Calu3 (cell line): Measurements from ENCODE around the gene KCNMB1. TPM values are rescaled to one million over a fixed set of nuclear protein-coding genes. Genes with fewer than 3 reads are reported as not detected.

Experiments
- BruUV-seq: library from RNA; stranded (reverse); fragments of 400-500 nt; replicated peaks from 2 replicates; lab custom pipeline; 2021; lab: Mats Ljungman, UMichigan
- CTCF ChIA-PET: fragments of 300-600 bp; sonication (Branson Sonifier 250); formaldehyde crosslinking; loops from one replicate; lab custom pipeline; 2022; ENCODE audit warnings: antibody characterized with exemption; lab: Charles Lee
- DNase-seq: peaks from one replicate; pipeline ENCODE4 v3.0.0; 2022
- H3K27ac Mint-ChIP-seq: one replicate; pipeline ENCODE4 v1.8.0; 2022; ENCODE audit warnings: mixed read lengths; ENCODE audit not compliant: unreplicated experiment
- H3K27me3 Mint-ChIP-seq: one replicate; pipeline ENCODE4 v1.8.0; 2022; ENCODE audit warnings: mixed read lengths; ENCODE audit not compliant: unreplicated experiment
- H3K36me3 Mint-ChIP-seq: one replicate; pipeline ENCODE4 v1.8.0; 2022; ENCODE audit warnings: mild to moderate bottlenecking, moderate library complexity, mixed read lengths; ENCODE audit not compliant: insufficient read depth, unreplicated experiment
- H3K4me1 Mint-ChIP-seq: one replicate; pipeline ENCODE4 v1.8.0; 2022; ENCODE audit warnings: mild to moderate bottlenecking, low read depth, mixed read lengths; ENCODE audit not compliant: unreplicated experiment
- H3K4me3 Mint-ChIP-seq: one replicate; pipeline ENCODE4 v1.8.0; 2022; ENCODE audit warnings: mild to moderate bottlenecking, low read depth, moderate library complexity, mixed read lengths; ENCODE audit not compliant: unreplicated experiment
- H3K9me3 Mint-ChIP-seq: one replicate; pipeline ENCODE4 v1.8.0; 2022; ENCODE audit warnings: low read depth, mixed read lengths; ENCODE audit not compliant: unreplicated experiment
- intact Hi-C: fragments of 100-400 bp; cut with micrococcal nuclease; formaldehyde crosslinking; loops from one replicate; pipeline ENCODE4 v1.10.0; 2022; ENCODE audit not compliant: unreplicated experiment
- total RNA-seq: library from RNA; stranded (reverse); gene quantifications from 2 replicates; pipeline ENCODE4 v1.2.3, GENCODE V29; 2022
- TF ChIP-seq, protein P1 (sequence below): fragments of 200-600 bp; IDR thresholded peaks from one replicate; pipeline ENCODE4 v1.8.0; 2022; ENCODE audit warnings: antibody characterized with exemption; ENCODE audit not compliant: unreplicated experiment

The KCNMB1 gene
- total RNA-seq, 1 experiment from 2014 or later: not detected

DNA sequence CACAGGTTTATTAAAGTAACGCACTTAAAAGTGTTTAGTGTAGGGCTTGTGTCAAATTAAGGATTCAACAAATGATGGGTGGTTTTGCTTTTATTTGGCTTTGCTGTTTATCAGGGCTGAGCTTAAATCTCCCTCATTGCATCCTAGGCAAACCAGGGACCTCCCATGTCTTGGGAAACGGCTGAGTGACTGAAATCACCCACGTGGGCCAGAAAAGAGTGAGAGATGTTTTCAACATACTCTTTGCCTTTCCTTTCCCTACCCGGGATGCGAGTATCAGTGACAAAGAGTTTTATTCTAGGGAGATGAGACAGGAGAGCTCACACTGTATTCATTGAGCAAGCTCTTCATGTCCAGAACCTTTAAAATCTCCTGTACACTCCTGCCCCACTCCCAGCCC is 23.3 kb downstream of the KCNMB1 start:
- Mint-ChIP-seq H3K4me3 (no peak overlapping the region), H3K4me1 (no peaks in the 10 kb centered on the region), H3K27ac (no peak overlapping the region), H3K9me3 (no peaks in the 10 kb centered on the region), H3K27me3 (peaks cover 73% of the 10 kb centered on the region), H3K36me3 (no peaks in the 10 kb centered on the region)
- BruUV-seq: no TSS peak
- CTCF ChIA-PET: no interaction called here
- TF ChIP-seq, protein P1, sequence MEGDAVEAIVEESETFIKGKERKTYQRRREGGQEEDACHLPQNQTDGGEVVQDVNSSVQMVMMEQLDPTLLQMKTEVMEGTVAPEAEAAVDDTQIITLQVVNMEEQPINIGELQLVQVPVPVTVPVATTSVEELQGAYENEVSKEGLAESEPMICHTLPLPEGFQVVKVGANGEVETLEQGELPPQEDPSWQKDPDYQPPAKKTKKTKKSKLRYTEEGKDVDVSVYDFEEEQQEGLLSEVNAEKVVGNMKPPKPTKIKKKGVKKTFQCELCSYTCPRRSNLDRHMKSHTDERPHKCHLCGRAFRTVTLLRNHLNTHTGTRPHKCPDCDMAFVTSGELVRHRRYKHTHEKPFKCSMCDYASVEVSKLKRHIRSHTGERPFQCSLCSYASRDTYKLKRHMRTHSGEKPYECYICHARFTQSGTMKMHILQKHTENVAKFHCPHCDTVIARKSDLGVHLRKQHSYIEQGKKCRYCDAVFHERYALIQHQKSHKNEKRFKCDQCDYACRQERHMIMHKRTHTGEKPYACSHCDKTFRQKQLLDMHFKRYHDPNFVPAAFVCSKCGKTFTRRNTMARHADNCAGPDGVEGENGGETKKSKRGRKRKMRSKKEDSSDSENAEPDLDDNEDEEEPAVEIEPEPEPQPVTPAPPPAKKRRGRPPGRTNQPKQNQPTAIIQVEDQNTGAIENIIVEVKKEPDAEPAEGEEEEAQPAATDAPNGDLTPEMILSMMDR: no peak
- intact Hi-C loops: no loop called here
- no peak for DNase-seq

DNA sequence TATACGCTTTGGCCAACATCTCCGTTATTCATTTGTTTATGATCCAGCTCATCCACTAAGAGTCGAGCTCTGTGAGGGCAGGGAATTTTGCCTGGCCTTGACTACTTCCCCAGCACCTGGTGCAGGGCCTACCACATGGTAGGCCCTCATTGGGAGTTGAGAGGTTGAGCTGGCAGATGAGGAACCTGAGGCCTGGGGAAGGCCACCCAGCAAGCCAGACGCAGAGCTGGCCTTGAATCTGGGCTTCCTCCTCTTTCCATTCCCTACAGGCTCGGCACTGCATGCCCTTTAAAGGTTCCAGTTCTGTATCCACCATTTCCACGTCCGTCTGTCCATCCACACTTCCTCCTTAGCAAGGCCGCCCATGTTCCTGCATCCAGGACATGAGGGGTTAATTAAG is 24.2 kb downstream of the KCNMB1 start:
- H3K9me3 Mint-ChIP-seq: no peaks in the 10 kb centered on the region
- no TSS peak for BruUV-seq
- no peak overlapping the region for H3K4me3 Mint-ChIP-seq
- H3K27me3 Mint-ChIP-seq: peaks cover 72% of the 10 kb centered on the region
- H3K4me1 Mint-ChIP-seq: no peaks in the 10 kb centered on the region
- DNase-seq: no peak
- TF ChIP-seq, protein P1: no peak
- CTCF ChIA-PET: interaction anchor here (0.6 kb wide), 2 partner anchors 186 to 1430 kb away, joined by 3 to 6 read pairs; no protein-coding TSS in a partner anchor
- no peaks in the 10 kb centered on the region for H3K36me3 Mint-ChIP-seq
- no peak overlapping the region for H3K27ac Mint-ChIP-seq
- intact Hi-C loops: no loop called here

DNA sequence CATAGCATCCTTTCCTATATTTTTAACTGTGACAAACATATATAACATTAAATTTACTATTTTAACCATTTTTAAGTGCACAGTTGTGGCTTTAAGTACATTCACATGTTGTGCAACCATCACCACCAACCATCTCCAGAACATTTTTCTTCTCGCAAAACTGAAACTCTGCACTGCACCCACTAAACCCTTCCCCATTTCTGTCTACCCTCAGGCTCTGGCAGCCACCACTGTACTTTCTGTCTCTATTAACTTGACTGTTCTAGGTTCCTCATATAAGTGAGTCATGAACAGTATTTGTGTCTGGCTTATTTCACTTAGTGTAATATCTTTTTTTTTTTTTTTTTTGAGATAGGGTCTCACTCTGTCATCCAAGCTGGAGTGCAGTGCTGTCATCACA is 25.5 kb downstream of the KCNMB1 start:
- intact Hi-C loops: no loop called here
- TF ChIP-seq, protein P1: no peak
- CTCF ChIA-PET: no interaction called here
- peaks cover 72% of the 10 kb centered on the region for H3K27me3 Mint-ChIP-seq
- no peak overlapping the region for H3K4me3 Mint-ChIP-seq
- H3K27ac Mint-ChIP-seq: no peak overlapping the region
- no peaks in the 10 kb centered on the region for H3K9me3 Mint-ChIP-seq
- no peaks in the 10 kb centered on the region for H3K36me3 Mint-ChIP-seq
- BruUV-seq: no TSS peak
- no peaks in the 10 kb centered on the region for H3K4me1 Mint-ChIP-seq
- no peak for DNase-seq

DNA sequence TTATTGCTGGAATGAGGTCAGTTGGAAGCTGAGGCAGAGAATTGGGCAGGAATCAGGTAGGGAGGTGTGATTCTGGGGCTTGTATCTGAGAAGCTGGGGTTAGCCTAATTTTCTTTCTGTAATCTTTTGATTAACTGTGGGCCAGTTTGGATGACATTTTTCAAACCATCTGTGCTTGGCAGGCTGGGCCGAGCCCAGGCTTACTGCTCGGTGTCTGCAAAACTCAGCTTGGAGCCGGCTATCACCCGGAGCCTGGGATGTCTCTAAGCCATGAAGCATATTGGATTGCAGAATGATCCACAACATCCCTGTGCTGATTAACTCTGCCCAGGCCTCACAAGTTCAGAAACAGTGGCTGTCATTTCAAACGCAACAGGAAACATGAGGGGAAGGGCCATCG is 26.5 kb downstream of the KCNMB1 start:
- H3K9me3 Mint-ChIP-seq: no peaks in the 10 kb centered on the region
- H3K36me3 Mint-ChIP-seq: no peaks in the 10 kb centered on the region
- no peaks in the 10 kb centered on the region for H3K4me1 Mint-ChIP-seq
- no TSS peak for BruUV-seq
- TF ChIP-seq, protein P1: no peak
- CTCF ChIA-PET: no interaction called here
- no peak overlapping the region for H3K4me3 Mint-ChIP-seq
- DNase-seq: no peak
- H3K27me3 Mint-ChIP-seq: peaks cover 72% of the 10 kb centered on the region
- intact Hi-C loops: no loop called here
- H3K27ac Mint-ChIP-seq: no peak overlapping the region
